GM21723 (cell line): ENCODE data around the gene KCNJ6.
A peak's percentile ranks its signal among the peaks of the same experiment; 100 is the strongest.
"Not testable (repeated sequence)": the region's sequence is repeated elsewhere in the genome, so short reads cannot be mapped to it uniquely, and the experiment has no call there.

Source experiments
- ATAC-seq: cut with Tn5 transposase; IDR thresholded peaks from one replicate; pipeline ENCODE4 v1.9.1; 2021; ENCODE audit warnings: mild to moderate bottlenecking, moderate library complexity; ENCODE audit not compliant: unreplicated experiment

The KCNJ6 gene

GRCh38 chr21:37656899-37657298 is 259.4 kb downstream of the KCNJ6 start:
- no peak for ATAC-seq

GRCh38 chr21:37655611-37656300 is 260.5 kb downstream of the KCNJ6 start:
- no peak for ATAC-seq

- no peak for ATAC-seq
These were observed 261.7 kb downstream of the KCNJ6 start for GRCh38 chr21:37654596-37654995.

- no peak for ATAC-seq
These were observed 263.1 kb downstream of the KCNJ6 start for GRCh38 chr21:37653201-37653600.

GRCh38 chr21:37647781-37648180 is 268.5 kb downstream of the KCNJ6 start:
- no peak for ATAC-seq

- not testable (repeated sequence) for ATAC-seq
These were observed 269.5 kb downstream of the KCNJ6 start for GRCh38 chr21:37646761-37647160.

GRCh38 chr21:37645848-37646247 is 270.4 kb downstream of the KCNJ6 start:
- no peak for ATAC-seq

- no peak for ATAC-seq
These were observed 271.6 kb downstream of the KCNJ6 start for GRCh38 chr21:37644636-37645035.

GRCh38 chr21:37643862-37644261 is 272.4 kb downstream of the KCNJ6 start:
- ATAC-seq = not testable (repeated sequence)

GRCh38 chr21:37642493-37642892 is 273.8 kb downstream of the KCNJ6 start:
- ATAC-seq = no peak

- no peak for ATAC-seq
These were observed 276.5 kb downstream of the KCNJ6 start for GRCh38 chr21:37639756-37640155.

GRCh38 chr21:37636152-37636860 is 280.0 kb downstream of the KCNJ6 start:
- ATAC-seq = no peak

GRCh38 chr21:37631319-37632117 is 284.7 kb downstream of the KCNJ6 start:
- peak; percentile 84 for ATAC-seq

GRCh38 chr21:37630872-37631271 is 285.4 kb downstream of the KCNJ6 start:
- no peak for ATAC-seq

- no peak for ATAC-seq
These were observed 287.9 kb downstream of the KCNJ6 start for GRCh38 chr21:37628362-37628761.

- ATAC-seq = no peak
These were observed 288.7 kb downstream of the KCNJ6 start for GRCh38 chr21:37627561-37627960.

GRCh38 chr21:37627074-37627473 is 289.2 kb downstream of the KCNJ6 start:
- no peak for ATAC-seq

GRCh38 chr21:37626320-37626719 is 289.9 kb downstream of the KCNJ6 start:
- ATAC-seq = no peak

GRCh38 chr21:37623689-37624088 is 292.6 kb downstream of the KCNJ6 start:
- no peak for ATAC-seq

GRCh38 chr21:37623183-37623582 is 293.1 kb downstream of the KCNJ6 start:
- no peak for ATAC-seq

- ATAC-seq = no peak
These were observed 293.5 kb downstream of the KCNJ6 start for GRCh38 chr21:37622755-37623154.

GRCh38 chr21:37620401-37620800 is 295.9 kb downstream of the KCNJ6 start:
- ATAC-seq = no peak
